Measurements from ENCODE around the gene LDB2.

The LDB2 gene

DNA sequence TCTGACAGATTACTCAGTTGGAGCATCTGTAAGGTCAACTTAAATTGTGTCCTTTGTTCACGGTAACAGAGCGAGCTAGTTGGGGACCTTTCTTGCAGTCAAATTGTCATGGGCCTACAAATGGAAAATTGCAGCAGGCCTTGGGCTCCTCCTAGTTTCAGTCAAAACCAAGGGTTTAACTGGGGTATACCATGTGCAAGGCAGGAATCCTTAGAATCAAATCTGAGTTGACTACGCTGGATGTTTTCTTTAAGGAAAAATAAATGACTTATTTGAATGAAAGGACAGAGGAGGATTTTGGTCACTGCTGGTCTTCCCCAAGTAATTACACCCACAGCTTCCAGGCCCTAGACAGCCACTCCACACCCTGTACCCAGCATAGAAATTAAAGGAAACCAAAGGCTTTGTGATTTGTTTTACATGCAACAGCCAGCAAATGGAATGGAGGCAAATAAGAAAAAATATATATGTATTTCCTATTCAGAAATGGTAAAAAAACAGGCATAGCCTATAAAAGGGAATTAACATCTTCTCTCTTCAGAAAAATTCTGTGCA is 307.1 kb downstream of the LDB2 start:
- DNase-seq (ENCODE audit: low read depth) = no peak
- TF ChIP-seq, protein P1, sequence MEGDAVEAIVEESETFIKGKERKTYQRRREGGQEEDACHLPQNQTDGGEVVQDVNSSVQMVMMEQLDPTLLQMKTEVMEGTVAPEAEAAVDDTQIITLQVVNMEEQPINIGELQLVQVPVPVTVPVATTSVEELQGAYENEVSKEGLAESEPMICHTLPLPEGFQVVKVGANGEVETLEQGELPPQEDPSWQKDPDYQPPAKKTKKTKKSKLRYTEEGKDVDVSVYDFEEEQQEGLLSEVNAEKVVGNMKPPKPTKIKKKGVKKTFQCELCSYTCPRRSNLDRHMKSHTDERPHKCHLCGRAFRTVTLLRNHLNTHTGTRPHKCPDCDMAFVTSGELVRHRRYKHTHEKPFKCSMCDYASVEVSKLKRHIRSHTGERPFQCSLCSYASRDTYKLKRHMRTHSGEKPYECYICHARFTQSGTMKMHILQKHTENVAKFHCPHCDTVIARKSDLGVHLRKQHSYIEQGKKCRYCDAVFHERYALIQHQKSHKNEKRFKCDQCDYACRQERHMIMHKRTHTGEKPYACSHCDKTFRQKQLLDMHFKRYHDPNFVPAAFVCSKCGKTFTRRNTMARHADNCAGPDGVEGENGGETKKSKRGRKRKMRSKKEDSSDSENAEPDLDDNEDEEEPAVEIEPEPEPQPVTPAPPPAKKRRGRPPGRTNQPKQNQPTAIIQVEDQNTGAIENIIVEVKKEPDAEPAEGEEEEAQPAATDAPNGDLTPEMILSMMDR (IDR thresholded peaks at IDR 0.05; ENCODE audit: low read depth, low read length, missing control alignments) = no peak
- no peak overlapping the region for H3K4me3 ChIP-seq (ENCODE audit: low read depth, low read length)

DNA sequence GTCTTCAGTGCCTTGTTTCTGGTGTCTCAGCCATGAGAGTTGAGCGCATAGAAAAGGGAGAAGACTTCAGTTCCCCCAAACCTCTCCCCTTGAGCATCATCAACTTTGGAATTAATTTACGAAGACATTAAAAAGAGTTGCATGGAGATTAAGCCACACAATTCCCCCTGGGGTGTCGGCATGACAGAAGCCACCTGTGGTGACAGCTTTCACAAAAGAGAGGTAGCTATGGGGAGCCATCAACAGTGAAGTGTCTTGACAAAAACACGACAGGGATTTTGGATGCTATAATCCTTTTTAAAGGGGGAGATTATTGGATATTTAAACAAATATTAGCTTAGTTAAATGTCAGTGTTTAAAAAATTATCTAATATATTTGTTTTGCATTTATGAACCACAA is 307.6 kb downstream of the LDB2 start:
- TF ChIP-seq, protein P1 (IDR thresholded peaks at IDR 0.05; ENCODE audit: low read depth, low read length, missing control alignments) = no peak
- DNase-seq (ENCODE audit: low read depth) = no peak
- no peak overlapping the region for H3K4me3 ChIP-seq (ENCODE audit: low read depth, low read length)

DNA sequence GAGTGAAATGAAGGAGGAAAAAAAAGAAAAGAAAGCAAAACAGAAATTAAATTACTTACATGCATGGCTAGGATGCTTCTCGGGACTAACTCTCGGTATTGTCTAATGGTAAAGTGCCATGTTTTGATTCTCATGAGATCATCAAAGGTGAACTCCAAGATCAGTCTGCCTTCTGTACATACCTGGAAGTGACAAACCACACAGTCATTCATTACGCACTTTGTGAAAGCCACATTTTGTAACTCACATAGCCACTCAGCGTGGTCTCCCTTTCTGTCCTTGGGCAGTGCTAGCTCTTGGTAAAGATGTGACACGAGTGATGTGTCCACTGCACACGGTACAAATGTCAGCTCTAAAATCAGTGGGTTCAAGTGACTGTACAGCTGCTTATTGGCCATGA is 309.8 kb downstream of the LDB2 start:
- no peak for DNase-seq (ENCODE audit: low read depth)
- H3K4me3 ChIP-seq (ENCODE audit: low read depth, low read length) = no peak overlapping the region
- TF ChIP-seq, protein P1 (IDR thresholded peaks at IDR 0.05; ENCODE audit: low read depth, low read length, missing control alignments) = no peak

DNA sequence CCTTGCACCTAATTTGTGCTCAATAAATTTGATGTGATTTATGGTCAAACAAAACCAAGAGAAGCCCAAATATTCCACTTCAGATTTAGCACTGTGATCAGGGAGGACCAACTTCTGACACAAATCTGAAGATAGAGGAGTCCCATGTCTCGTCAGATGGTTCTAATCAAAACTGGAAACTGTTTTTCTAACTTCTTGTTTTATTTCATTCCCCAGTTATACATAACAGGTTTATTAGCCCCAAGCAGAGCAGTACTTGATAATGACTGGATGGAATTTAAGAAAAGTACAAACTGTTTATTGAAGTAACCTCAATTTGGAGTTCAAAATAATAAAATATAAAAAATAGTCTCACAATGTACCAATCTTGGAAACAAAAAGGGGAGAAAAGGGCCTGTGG is 310.3 kb downstream of the LDB2 start:
- TF ChIP-seq, protein P1 (IDR thresholded peaks at IDR 0.05; ENCODE audit: low read depth, low read length, missing control alignments) = no peak
- H3K4me3 ChIP-seq (ENCODE audit: low read depth, low read length) = no peak overlapping the region
- DNase-seq (ENCODE audit: low read depth) = no peak

DNA sequence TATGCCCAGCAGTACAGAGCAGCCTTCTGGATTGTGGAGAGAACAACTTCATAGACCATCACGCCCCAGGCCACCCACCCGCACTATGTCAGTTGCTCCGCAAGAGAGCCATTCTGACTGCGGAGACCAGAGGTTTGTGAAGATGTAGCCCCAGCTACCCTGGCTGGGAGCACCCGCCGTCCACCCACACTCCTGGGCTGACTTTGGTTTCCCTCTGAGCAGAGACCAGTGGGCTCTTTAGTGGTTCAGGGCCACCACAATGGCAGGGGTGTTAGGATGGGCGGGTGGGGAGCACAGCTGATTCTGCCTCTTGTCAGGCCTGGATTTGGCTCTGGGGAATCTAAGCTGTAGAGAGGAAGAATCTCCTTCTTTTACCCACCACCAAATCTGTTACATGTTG is 313.4 kb downstream of the LDB2 start:
- TF ChIP-seq, protein P1 (IDR thresholded peaks at IDR 0.05; ENCODE audit: low read depth, low read length, missing control alignments) = no peak
- DNase-seq (ENCODE audit: low read depth) = no peak
- no peak overlapping the region for H3K4me3 ChIP-seq (ENCODE audit: low read depth, low read length)

DNA sequence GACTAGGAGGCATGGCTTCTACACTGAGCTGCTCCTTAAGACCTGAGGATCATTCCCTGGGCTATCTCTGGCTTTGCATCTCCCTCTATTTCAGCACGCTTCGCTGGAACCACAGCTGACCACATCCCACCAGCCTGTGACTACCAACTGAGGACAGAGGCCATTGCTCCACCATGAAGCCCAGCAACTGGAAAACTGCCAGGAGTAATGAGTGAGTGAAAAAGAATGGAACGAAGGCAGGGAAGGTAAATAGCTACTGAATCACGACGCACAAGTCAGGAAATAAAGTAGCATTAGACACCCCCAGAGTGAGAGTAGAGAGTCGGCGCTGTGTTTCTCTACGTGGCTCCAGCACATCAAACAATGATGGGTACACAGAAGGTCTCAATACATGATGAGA is 314.7 kb downstream of the LDB2 start:
- no peak for DNase-seq (ENCODE audit: low read depth)
- TF ChIP-seq, protein P1 (IDR thresholded peaks at IDR 0.05; ENCODE audit: low read depth, low read length, missing control alignments) = no peak
- H3K4me3 ChIP-seq (ENCODE audit: low read depth, low read length) = no peak overlapping the region

DNA sequence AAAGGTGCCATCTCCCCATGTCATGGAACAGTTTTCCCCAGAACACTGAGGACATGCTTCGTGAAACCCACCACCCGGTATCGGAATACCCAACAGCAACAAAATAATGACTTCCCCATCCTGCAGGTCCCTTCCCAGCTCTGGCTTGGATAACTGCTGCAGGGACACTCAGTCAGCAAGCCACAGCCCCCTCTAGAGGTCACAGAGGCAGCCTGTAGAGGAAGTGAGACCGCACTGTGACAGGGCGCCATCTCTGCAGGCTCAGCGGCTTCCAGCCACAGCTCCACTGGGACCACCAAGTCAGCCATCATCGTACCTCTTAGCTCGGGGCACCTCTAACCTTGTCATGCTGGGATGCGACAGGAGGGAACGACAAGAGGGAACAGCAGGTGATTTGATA is 315.9 kb downstream of the LDB2 start:
- TF ChIP-seq, protein P1 (IDR thresholded peaks at IDR 0.05; ENCODE audit: low read depth, low read length, missing control alignments) = peak; percentile 19
- no peak overlapping the region for H3K4me3 ChIP-seq (ENCODE audit: low read depth, low read length)
- DNase-seq (ENCODE audit: low read depth) = no peak
